ENCODE measurements around the gene ITPR1. TPM values are rescaled to one million over a fixed set of nuclear protein-coding genes. Genes with fewer than 3 reads are reported as not detected.

ITPR1 gene
- total and polyA plus RNA-seq, 3 experiments from 2014 or later, result 14.9 to 85.8 (median 82.6) TPM

DNA sequence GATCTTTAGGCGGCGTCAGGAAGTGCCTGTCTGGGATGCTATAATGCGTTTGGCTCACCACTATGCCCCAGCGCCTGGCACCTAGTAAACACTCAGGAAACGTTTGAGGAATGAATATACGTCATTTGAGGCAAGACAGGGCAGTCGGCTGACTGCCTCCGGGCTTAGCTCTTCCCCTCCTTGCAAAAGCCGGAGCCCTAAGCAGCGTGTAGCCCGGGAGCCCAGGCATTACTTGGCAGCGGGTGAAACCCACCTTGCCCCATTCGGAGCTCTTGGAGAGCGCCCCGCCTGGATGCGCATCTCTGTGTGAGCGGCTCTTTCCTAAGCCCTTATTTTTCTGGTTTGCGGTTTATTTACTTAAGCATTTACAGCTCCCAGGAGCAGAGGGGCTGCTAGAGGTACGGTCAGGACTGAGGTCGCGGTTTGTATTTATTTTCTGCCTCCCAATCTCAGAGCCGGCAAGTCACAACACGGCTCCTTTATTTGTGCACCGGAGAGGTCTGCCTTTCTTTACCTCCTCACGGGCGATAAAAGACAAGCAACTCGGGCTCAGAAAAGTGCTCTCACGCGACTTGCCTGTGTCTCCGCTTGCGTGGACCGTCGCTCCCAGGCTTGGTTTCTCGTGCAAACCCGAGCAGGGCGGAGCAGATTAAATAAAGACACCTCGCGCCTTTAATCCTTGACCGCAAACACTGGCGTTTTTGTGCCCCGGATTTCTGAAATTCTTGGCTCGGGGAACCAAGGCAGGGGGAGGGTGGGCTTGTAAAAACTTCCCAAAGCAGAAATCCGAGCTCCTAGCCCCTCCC lies 737 bp upstream of the ITPR1 start:
- H3K27me3 ChIP-seq (ENCODE audit: insufficient read depth, low read length, poor library complexity, severe bottlenecking), result no peaks in the 10 kb centered on the region
- DNase-seq, result peak; percentile 40 to 70 (median 55)
- Mint-ChIP-seq H3K27me3 (no peaks in the 10 kb centered on the region), H3K36me3 (peaks cover 0 to 25% (median 0%) of the 10 kb centered on the region in 3 donors), H3K9me3 (no peaks in the 10 kb centered on the region), H3K4me1 (peaks cover 38 to 52% (median 51%) of the 10 kb centered on the region in 3 donors), H3K27ac (peak overlapping the region; percentile 65 to 99 (median 92)), H3K4me3 (peak overlapping the region; percentile 90 to 98 (median 94))
- ChIA-PET POLR2A (interaction anchor here (0.9 to 2.7 kb wide), 12 partner anchors 11 to 696 kb away, joined by 4 to 39 read pairs (median 6); partner anchors contain the start of gene SUMF1), CTCF (interaction anchor here (0.7 to 3.7 kb wide), 9 partner anchors 10 to 142 kb away, joined by 3 to 21 read pairs (median 5); partner anchors contain the start of gene SUMF1)
- no peaks in the 10 kb centered on the region for H3K9me3 ChIP-seq (ENCODE audit: low read length)
- H3K27ac ChIP-seq (ENCODE audit: low read depth, low read length), result peak overlapping the region; percentile 79
- peaks cover 26% of the 10 kb centered on the region for H3K4me1 ChIP-seq (ENCODE audit: insufficient read depth, low read length)
- peak overlapping the region; percentile 82 for H3K4me3 ChIP-seq (ENCODE audit: low read length)
- no peaks in the 10 kb centered on the region for H3K36me3 ChIP-seq (ENCODE audit: insufficient read depth, low read length)

GRCh38 chr3:4493941-4494894 lies 1.1 kb downstream of the ITPR1 start:
- peak overlapping the region; percentile 71 to 99 (median 92) for H3K27ac Mint-ChIP-seq
- no peaks in the 10 kb centered on the region for H3K27me3 Mint-ChIP-seq
- no peaks in the 10 kb centered on the region for H3K27me3 ChIP-seq (ENCODE audit: insufficient read depth, low read length, poor library complexity, severe bottlenecking)
- CTCF ChIA-PET, result interaction anchor here (0.9 to 3.7 kb wide), 10 partner anchors 10 to 143 kb away, joined by 3 to 21 read pairs (median 4); no protein-coding TSS in a partner anchor
- peaks cover 26% of the 10 kb centered on the region for H3K4me1 ChIP-seq (ENCODE audit: insufficient read depth, low read length)
- peaks cover 40 to 61% (median 59%) of the 10 kb centered on the region in 3 donors for H3K4me1 Mint-ChIP-seq
- no peaks in the 10 kb centered on the region for H3K36me3 ChIP-seq (ENCODE audit: insufficient read depth, low read length)
- peak overlapping the region; percentile 79 for H3K27ac ChIP-seq (ENCODE audit: low read depth, low read length)
- peak in 1 of 5 donors; percentile 6 for DNase-seq
- peaks cover 5 to 35% (median 7%) of the 10 kb centered on the region in 3 donors for H3K36me3 Mint-ChIP-seq
- POLR2A ChIA-PET, result interaction anchor here (0.6 to 2.7 kb wide), 11 partner anchors 9 to 694 kb away, joined by 3 to 39 read pairs (median 6); partner anchors contain the start of gene SUMF1
- no peaks in the 10 kb centered on the region for H3K9me3 ChIP-seq (ENCODE audit: low read length)
- H3K4me3 ChIP-seq (ENCODE audit: low read length), result peak overlapping the region; percentile 82
- H3K4me3 Mint-ChIP-seq, result peak overlapping the region; percentile 90 to 98 (median 94)
- no peaks in the 10 kb centered on the region for H3K9me3 Mint-ChIP-seq

DNA sequence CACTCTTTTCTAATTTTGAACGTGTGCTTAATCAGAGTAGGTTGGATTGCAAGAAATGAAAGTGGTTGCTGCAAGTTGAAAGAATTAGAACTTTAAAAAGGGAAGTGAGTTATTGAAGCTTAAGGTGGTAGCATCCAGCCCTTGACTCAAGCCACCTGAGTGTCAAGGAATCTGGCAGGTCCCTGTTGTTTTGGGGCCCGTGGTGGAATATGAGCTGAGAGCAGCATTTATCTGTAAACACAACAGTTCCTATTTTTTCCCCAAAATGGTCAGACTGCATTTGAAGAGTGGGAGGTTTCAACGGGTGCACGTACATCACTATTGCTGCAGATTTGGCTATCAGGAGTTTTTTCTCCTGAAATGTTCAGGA lies 1.7 kb downstream of the ITPR1 start:
- CTCF ChIA-PET, result interaction anchor here (0.6 to 3.7 kb wide), 5 partner anchors 10 to 138 kb away, joined by 3 to 18 read pairs (median 3); no protein-coding TSS in a partner anchor
- H3K36me3 ChIP-seq (ENCODE audit: insufficient read depth, low read length), result peaks cover 4% of the 10 kb centered on the region
- H3K27me3 Mint-ChIP-seq, result no peaks in the 10 kb centered on the region
- DNase-seq, result no peak
- H3K27ac Mint-ChIP-seq, result peak overlapping the region; percentile 71 to 99 (median 92)
- H3K4me1 Mint-ChIP-seq, result peaks cover 40 to 61% (median 59%) of the 10 kb centered on the region in 3 donors
- H3K27me3 ChIP-seq (ENCODE audit: insufficient read depth, low read length, poor library complexity, severe bottlenecking), result no peaks in the 10 kb centered on the region
- H3K4me3 ChIP-seq (ENCODE audit: low read length), result peak overlapping the region; percentile 82
- H3K9me3 Mint-ChIP-seq, result no peaks in the 10 kb centered on the region
- peaks cover 26% of the 10 kb centered on the region for H3K4me1 ChIP-seq (ENCODE audit: insufficient read depth, low read length)
- H3K4me3 Mint-ChIP-seq, result peak overlapping the region; percentile 90 to 98 (median 94)
- H3K36me3 Mint-ChIP-seq, result peaks cover 6 to 37% (median 9%) of the 10 kb centered on the region in 3 donors
- POLR2A ChIA-PET, result interaction anchor here (0.5 kb wide), 1 partner anchor 1656 kb away, joined by 4 read pairs; no protein-coding TSS in a partner anchor
- H3K9me3 ChIP-seq (ENCODE audit: low read length), result no peaks in the 10 kb centered on the region
- peak overlapping the region; percentile 79 for H3K27ac ChIP-seq (ENCODE audit: low read depth, low read length)

DNA sequence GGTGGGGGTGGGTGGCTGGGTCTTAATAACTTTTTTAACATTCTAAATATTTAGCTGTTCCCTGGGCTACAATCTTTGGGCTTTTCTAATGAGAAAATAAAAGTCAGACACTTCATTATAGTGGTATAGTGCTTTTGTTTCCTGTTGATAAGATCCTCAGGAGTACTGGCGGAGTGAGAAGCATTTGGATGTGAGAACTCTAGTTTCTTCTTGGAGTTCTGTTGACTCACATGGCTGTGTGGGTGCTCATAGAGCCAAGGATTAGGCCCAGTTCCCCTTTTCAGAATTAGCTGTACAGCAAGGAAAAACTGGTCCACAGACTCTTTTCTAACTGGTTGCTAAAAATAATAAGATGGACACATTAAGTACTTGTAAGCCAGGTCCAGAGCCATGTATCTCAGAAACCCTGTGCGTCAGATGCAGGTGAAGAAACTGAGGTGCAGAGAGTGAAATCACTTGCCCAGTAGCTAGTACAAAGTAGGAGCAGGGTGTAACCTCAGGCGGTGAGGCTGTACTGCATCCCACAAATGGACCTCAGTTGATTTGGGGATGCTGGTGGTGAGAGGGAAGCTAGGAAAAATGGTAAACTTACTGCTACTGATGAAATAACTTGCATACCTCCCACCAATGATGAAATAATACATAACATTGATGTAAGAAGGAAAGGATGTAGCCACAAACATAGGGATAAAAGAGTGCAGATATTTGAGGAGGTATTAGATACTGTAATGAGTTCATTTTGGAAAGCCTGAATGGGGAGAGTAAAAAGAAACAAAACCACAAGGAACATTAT lies 2.3 kb downstream of the ITPR1 start:
- POLR2A ChIA-PET, result interaction anchor here (0.5 kb wide), 1 partner anchor 1656 kb away, joined by 4 read pairs; no protein-coding TSS in a partner anchor
- Mint-ChIP-seq H3K4me1 (peaks cover 40 to 61% (median 59%) of the 10 kb centered on the region in 3 donors), H3K36me3 (peaks cover 7 to 41% (median 13%) of the 10 kb centered on the region in 3 donors), H3K9me3 (no peaks in the 10 kb centered on the region), H3K27ac (peak overlapping the region in 7 of 8 donors; percentile 22 to 95 (median 78)), H3K4me3 (peak overlapping the region; percentile 90 to 98 (median 94)), H3K27me3 (no peaks in the 10 kb centered on the region)
- peaks cover 5% of the 10 kb centered on the region for H3K36me3 ChIP-seq (ENCODE audit: insufficient read depth, low read length)
- H3K27me3 ChIP-seq (ENCODE audit: insufficient read depth, low read length, poor library complexity, severe bottlenecking), result no peaks in the 10 kb centered on the region
- H3K9me3 ChIP-seq (ENCODE audit: low read length), result no peaks in the 10 kb centered on the region
- peaks cover 26% of the 10 kb centered on the region for H3K4me1 ChIP-seq (ENCODE audit: insufficient read depth, low read length)
- H3K4me3 ChIP-seq (ENCODE audit: low read length), result peak overlapping the region; percentile 82
- H3K27ac ChIP-seq (ENCODE audit: low read depth, low read length), result no peak overlapping the region
- no peak for DNase-seq
- CTCF ChIA-PET, result interaction anchor here (0.6 to 3.7 kb wide), 7 partner anchors 9 to 138 kb away, joined by 3 to 18 read pairs (median 3); no protein-coding TSS in a partner anchor

DNA sequence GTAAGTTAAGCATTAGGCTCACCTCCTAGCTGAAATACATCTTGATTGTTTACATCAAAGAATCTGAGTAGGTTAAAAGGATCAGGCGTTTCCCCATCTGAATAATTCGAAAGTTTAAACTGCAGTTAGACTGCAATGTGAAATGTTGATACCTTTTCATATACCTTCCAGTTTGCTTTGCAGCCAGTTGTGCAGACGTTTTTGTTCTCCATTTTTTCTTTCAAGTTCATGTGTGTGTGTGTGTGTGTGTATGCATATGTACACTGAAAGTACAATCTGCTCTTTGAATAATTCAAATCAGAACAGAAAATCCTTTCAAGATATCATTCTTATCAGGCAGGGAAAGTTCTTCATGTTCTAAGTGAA lies 2.9 kb downstream of the ITPR1 start:
- Mint-ChIP-seq H3K9me3 (no peaks in the 10 kb centered on the region), H3K36me3 (peaks cover 7 to 46% (median 13%) of the 10 kb centered on the region in 3 donors), H3K4me3 (peak overlapping the region in 6 of 7 donors; percentile 90 to 98 (median 94)), H3K27ac (peak overlapping the region in 5 of 8 donors; percentile 9 to 72 (median 43)), H3K27me3 (no peaks in the 10 kb centered on the region), H3K4me1 (peaks cover 40 to 59% (median 55%) of the 10 kb centered on the region in 3 donors)
- ChIA-PET CTCF (interaction anchor here (0.8 to 1.2 kb wide), 2 partner anchors 9 to 23 kb away, joined by 3 read pairs; no protein-coding TSS in a partner anchor), POLR2A (no interaction called here)
- Histone ChIP-seq H3K4me1 (ENCODE audit: insufficient read depth, low read length) (peaks cover 26% of the 10 kb centered on the region), H3K4me3 (ENCODE audit: low read length) (no peak overlapping the region), H3K36me3 (ENCODE audit: insufficient read depth, low read length) (peaks cover 5% of the 10 kb centered on the region), H3K27ac (ENCODE audit: low read depth, low read length) (no peak overlapping the region), H3K9me3 (ENCODE audit: low read length) (no peaks in the 10 kb centered on the region), H3K27me3 (ENCODE audit: insufficient read depth, low read length, poor library complexity, severe bottlenecking) (no peaks in the 10 kb centered on the region)
- no peak for DNase-seq

DNA sequence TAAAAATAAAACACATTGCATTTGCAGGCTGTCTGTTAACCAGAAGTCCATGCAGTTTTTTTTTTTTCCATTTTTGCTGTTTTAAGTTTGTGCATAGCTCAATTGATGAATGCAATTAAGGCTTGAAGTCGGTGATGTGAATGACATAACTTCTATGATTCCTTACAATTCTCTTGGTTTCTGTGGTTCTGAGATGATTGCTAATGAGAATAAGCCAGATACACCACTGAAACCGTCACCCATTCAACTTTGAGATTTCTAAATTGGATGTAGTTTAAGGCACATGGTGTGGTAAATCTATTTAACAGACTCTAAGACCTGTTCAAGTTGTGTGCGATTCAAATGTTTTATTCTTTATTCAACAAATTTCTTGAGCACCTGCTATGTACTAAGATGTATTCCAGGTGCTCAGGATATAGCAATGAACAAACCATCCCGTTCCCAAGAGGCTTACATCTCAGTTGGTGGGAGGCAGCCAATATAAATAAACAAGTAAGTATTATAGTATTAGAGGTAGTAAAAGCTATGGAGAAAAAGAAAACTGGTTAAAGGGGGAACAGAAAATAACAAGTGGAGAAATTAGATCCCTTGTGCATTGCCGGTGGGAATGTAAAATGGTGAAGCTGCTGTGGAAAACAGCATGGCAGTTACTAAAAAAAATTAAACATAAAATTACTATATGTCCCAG lies 4.0 kb downstream of the ITPR1 start:
- ChIA-PET POLR2A (interaction anchor here (0.6 kb wide), 1 partner anchor 11 kb away, joined by 10 read pairs; no protein-coding TSS in a partner anchor), CTCF (no interaction called here)
- H3K4me3 ChIP-seq (ENCODE audit: low read length), result no peak overlapping the region
- Mint-ChIP-seq H3K27me3 (no peaks in the 10 kb centered on the region), H3K36me3 (peaks cover 7 to 56% (median 13%) of the 10 kb centered on the region in 3 donors), H3K27ac (peak overlapping the region in 1 of 8 donors; percentile 43), H3K9me3 (no peaks in the 10 kb centered on the region), H3K4me3 (peak overlapping the region in 3 of 7 donors; percentile 34 to 94 (median 90)), H3K4me1 (peaks cover 38 to 48% (median 48%) of the 10 kb centered on the region in 3 donors)
- H3K9me3 ChIP-seq (ENCODE audit: low read length), result no peaks in the 10 kb centered on the region
- H3K27me3 ChIP-seq (ENCODE audit: insufficient read depth, low read length, poor library complexity, severe bottlenecking), result no peaks in the 10 kb centered on the region
- DNase-seq, result no peak
- H3K36me3 ChIP-seq (ENCODE audit: insufficient read depth, low read length), result peaks cover 5% of the 10 kb centered on the region
- peaks cover 18% of the 10 kb centered on the region for H3K4me1 ChIP-seq (ENCODE audit: insufficient read depth, low read length)
- H3K27ac ChIP-seq (ENCODE audit: low read depth, low read length), result no peak overlapping the region

Measured in CD8-positive, alpha-beta memory T cell (primary cell).